GM20431 (cell line): ENCODE measurements around the gene CEP126.
"Not testable (repeated sequence)": the region's sequence is repeated elsewhere in the genome, so short reads cannot be mapped to it uniquely, and the experiment has no call there.

Experiments
- in situ Hi-C: fragments of 300-500 bp; cut with MseI, MboI; formaldehyde crosslinking; loops from one replicate; pipeline ENCODE4 v1.15.0; 2020; ENCODE audit warnings: low sequenced_read_pairs; ENCODE audit not compliant: unreplicated experiment

CEP126 gene

GRCh38 chr11:101920992-101921391 is 6.2 kb downstream of the CEP126 start:
- in situ Hi-C loops: no loop called here

GRCh38 chr11:101923554-101923953 is 8.7 kb downstream of the CEP126 start:
- in situ Hi-C loops: no loop called here

GRCh38 chr11:101929294-101929915 is 14.6 kb downstream of the CEP126 start:
- in situ Hi-C loops: no loop called here

- in situ Hi-C loops: no loop called here
Measured at GRCh38 chr11:101931692-101932091, 16.9 kb downstream of the CEP126 start.

- in situ Hi-C loops: no loop called here
Measured at GRCh38 chr11:101940901-101941520, 26.2 kb downstream of the CEP126 start.

- in situ Hi-C loops: no loop called here
Measured at GRCh38 chr11:101944923-101945322, 30.1 kb downstream of the CEP126 start.

- in situ Hi-C loops: no loop called here
Measured at GRCh38 chr11:101945448-101945847, 30.6 kb downstream of the CEP126 start.

GRCh38 chr11:101949680-101950220 is 34.9 kb downstream of the CEP126 start:
- in situ Hi-C loops: no loop called here

GRCh38 chr11:101955278-101955677 is 40.5 kb downstream of the CEP126 start:
- in situ Hi-C loops: no loop called here

GRCh38 chr11:101955701-101956100 is 40.9 kb downstream of the CEP126 start:
- in situ Hi-C loops: no loop called here

- in situ Hi-C loops: no loop called here
Measured at GRCh38 chr11:101960231-101960630, 45.4 kb downstream of the CEP126 start.

- in situ Hi-C loops: not testable (repeated sequence)
Measured at GRCh38 chr11:101964200-101964599, 49.4 kb downstream of the CEP126 start.

GRCh38 chr11:101974255-101974654 is 59.4 kb downstream of the CEP126 start:
- in situ Hi-C loops: no loop called here

- in situ Hi-C loops: no loop called here
Measured at GRCh38 chr11:101974771-101975170, 60.0 kb downstream of the CEP126 start.

GRCh38 chr11:101975734-101976133 is 60.9 kb downstream of the CEP126 start:
- in situ Hi-C loops: no loop called here

GRCh38 chr11:101987370-101987769 is 72.6 kb downstream of the CEP126 start:
- in situ Hi-C loops: no loop called here

GRCh38 chr11:101993172-101993571 is 78.4 kb downstream of the CEP126 start:
- in situ Hi-C loops: no loop called here

GRCh38 chr11:101994052-101994469 is 79.3 kb downstream of the CEP126 start:
- in situ Hi-C loops: not testable (repeated sequence)

GRCh38 chr11:101996111-101996510 is 81.3 kb downstream of the CEP126 start:
- in situ Hi-C loops: no loop called here

- in situ Hi-C loops: loop anchor here (25.0 kb wide), 1 partner anchor 564 kb away; no protein-coding TSS in a partner anchor
Measured at GRCh38 chr11:102001657-102002338, 87.0 kb downstream of the CEP126 start.

GRCh38 chr11:102004220-102004619 is 89.4 kb downstream of the CEP126 start:
- in situ Hi-C loops: loop anchor here (25.0 kb wide), 1 partner anchor 567 kb away; no protein-coding TSS in a partner anchor
